GM19372 (cell line): ENCODE measurements around the gene RSPH10B.
"Not testable (repeated sequence)": the region's sequence is repeated elsewhere in the genome, so short reads cannot be mapped to it uniquely, and the experiment has no call there.

Source experiments
- ATAC-seq: cut with Tn5 transposase; IDR thresholded peaks from one replicate; pipeline ENCODE4 v1.9.1; 2021; ENCODE audit warnings: mild to moderate bottlenecking, low read depth, moderate library complexity; ENCODE audit not compliant: unreplicated experiment

RSPH10B gene

GRCh38 chr7:5970347-5970911 is at the start of gene RSPH10B:
TSS of gene RSPH10B (minus strand) at chr7:5970689. CDS start at chr7:5967116, 3,573 bp downstream.
- ATAC-seq, result not testable (repeated sequence)

- ATAC-seq, result no peak
Measured at GRCh38 chr7:6016653-6016966, 46.1 kb upstream of the RSPH10B start.

DNA sequence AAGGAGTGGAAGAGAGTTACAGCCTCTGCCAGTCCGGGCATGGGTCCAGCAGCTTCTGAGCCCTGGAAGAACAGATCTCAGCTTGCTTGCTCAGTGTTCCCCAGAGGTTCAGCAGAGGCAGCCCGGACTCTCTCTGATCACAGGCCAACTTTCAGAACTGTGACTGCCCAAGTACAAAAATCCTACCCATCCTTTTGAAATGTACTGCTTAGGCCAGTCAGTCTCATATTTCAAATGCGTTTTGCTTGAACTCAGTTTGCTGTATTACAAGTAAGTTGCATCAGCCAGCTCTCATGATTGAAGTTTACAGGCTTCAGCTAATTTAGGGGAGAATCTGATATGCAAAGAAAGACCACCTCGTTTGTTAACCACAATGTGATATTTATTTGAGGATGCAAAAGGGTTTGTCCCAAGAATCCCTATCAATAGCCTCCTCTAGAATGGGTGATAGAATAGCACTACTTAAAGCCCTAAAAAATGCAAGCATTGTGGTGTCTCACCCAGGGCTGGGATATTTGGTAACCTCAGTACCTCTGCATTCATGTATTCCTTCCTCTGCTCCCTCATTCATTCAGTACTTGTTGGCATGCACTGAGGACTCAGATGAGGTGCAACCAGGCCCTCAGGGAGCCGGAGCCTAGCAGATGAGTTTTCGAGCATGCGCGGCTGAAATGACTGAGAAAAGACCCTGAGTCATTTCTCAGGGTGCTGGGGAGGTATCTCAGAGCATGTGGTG is 45.6 kb upstream of the RSPH10B start:
- ATAC-seq, result no peak

GRCh38 chr7:6012355-6013104 is 42.0 kb upstream of the RSPH10B start:
- no peak for ATAC-seq

DNA sequence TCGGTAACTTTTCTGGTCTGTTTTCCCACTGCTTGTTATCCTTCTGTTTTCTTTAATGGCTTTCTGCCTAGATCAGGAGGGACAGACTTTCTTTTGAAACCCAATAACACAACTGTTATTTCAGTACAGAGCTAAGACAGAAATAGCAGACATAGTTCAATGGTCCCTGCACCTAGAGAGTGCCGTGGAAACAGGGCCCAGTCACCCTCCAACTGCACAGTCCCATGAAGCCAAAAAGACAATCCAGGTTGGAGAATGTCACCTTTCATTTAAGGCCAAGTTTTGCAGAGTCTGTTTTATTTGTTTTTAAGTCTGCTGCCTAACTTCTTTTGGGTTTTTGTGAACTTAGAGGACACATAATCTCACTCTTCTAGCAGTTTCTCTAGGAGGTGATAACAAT is 41.1 kb upstream of the RSPH10B start:
- no peak for ATAC-seq

DNA sequence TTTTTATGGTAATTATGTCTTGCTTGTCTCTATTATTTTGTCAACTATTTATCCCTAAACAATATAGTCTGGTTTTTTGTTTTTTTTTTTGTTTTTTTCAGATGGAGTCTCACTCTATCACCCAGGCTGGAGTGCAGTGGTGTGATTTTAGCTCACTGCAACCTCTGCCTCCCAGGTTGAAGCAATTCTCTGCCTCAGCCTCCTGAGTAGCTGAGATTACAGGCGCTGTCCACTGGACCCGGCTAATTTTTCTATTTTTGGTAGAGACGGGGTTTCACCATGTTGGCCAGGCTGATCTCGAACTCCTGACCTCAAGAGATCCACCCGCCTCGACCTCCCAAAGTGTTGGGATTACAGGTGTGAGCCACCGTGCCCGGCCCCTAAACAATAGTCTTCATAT is 39.9 kb upstream of the RSPH10B start:
- ATAC-seq, result not testable (repeated sequence)

DNA sequence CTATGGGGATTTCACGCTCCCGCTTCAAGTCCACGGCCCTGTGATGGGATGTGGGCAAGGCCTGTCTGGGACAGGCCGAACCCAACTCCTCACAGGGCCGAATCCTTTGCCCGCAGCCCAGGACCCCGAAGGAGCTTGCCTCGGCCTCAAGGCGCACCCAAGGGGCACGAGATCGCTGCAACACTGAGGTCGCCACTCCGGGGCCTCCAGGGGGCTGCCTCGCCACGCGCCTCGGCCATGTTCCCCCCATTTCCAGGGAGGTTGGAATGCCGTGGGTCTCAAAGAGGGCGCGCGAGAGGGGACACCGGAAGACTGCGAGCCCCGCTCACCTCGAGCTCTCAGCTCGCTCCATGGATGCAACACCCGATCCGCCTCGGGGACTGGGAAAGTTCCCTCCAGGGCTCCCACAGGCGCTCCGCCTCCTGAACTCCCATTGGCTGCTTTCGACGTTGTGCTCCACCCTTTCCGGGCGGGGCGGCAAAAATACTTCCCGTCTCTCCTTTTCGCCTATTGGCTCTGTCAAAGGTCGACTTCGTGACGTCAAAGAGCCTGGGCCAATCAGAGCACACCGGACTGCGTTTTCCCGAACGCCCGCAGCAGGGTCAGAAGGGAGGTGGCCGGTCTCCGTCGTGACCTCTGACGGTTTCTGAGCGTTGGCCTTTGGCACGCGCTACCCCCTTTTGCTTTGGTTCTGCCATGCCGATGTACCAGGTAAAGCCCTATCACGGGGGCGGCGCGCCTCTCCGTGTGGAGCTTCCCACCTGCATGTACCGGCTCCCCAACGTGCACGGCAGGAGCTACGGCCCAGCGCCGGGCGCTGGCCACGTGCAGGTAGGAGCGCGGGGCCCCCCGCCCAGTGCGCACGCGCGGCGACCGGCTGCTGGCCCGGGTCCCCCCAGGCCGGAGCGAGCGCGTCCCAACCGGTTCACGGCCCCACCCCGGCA is 38.5 kb upstream of the RSPH10B start, which contains the start of the genes AIMP2 and PMS2:
AIMP2 (plus strand) TSS at position 605 of the 944 bp plus-strand sequence; CDS start at position 697, 92 bp downstream.
PMS2 (minus strand) TSS at position 382 of the 944 bp plus-strand sequence; CDS start at position 352, 30 bp downstream.
- peak; percentile 94 for ATAC-seq

DNA sequence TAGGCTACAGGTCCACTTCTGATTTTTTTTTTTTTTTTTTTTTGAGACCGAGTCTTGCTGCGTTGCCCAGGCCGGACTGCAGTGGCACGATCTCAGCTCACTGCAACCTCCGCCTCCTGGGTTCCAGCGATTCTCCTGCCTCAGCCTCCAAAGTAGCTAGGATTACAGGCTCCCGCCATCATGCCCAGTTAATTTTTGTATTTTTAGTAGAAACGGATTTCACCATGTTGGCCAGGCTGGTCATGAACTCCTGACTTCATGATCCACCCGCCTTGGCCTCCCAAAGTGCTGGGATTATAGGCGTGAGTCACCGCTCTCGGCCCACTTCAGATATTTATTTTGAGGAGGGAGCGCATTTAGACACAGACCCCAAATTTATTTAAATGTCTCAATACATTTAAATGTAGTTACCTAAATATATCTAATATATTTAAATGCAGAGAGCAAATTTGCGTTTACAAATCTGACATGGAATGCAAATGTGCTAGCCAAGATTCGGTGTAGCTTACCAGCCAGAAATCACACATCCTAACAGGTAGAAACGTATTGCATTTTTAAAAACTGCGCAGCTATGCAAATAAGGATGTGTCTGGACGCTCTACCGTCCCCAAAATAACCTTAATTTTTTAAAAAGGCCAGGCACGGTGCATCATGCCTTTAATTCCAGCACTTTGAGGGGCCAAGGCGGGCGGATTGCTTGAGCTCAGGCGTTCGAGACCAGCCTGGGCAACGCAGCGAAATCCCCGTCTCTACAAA is 37.5 kb upstream of the RSPH10B start:
- ATAC-seq, result not testable (repeated sequence)

- ATAC-seq, result no peak
Measured at GRCh38 chr7:6007386-6007785, 36.9 kb upstream of the RSPH10B start.

GRCh38 chr7:5997210-5997808 is 26.8 kb upstream of the RSPH10B start:
- ATAC-seq, result no peak

- not testable (repeated sequence) for ATAC-seq
Measured at GRCh38 chr7:5987061-5987460, 16.6 kb upstream of the RSPH10B start.

DNA sequence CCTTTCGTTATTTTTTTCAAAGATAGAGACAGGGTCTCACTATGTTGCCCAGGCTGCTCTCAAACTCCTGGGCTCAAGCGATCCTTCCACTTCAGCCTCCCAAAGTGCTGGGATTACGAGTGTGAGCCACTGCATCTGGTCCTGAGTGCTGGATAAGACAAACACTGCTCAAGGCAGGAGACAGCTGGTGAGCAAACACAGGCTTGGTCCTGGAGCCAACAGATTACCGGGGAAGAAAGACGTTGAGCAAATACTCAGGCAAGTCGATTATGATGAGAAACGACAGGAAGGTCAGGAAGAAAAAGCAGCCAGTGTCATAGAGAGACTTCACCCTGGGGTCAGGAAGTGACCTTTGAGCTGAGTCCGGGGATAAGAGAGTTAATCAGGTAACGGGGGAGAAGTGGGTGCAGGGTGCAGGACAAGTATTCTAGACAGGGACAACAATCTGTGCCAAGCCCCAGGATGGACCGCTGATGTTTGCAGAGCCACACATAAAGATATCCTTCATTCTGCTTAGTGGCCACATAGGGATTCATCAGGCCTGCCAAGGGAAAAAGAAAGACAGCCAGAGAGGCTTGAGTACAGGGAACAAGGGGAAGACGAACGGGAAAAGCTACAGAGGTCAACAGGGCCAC is 9.3 kb upstream of the RSPH10B start:
- not testable (repeated sequence) for ATAC-seq

GRCh38 chr7:5973580-5973979 is 3.1 kb upstream of the RSPH10B start:
- ATAC-seq, result not testable (repeated sequence)

- not testable (repeated sequence) for ATAC-seq
Measured at GRCh38 chr7:5963810-5964209, 6.7 kb downstream of the RSPH10B start.

- ATAC-seq, result not testable (repeated sequence)
Measured at GRCh38 chr7:5963205-5963604, 7.3 kb downstream of the RSPH10B start.

DNA sequence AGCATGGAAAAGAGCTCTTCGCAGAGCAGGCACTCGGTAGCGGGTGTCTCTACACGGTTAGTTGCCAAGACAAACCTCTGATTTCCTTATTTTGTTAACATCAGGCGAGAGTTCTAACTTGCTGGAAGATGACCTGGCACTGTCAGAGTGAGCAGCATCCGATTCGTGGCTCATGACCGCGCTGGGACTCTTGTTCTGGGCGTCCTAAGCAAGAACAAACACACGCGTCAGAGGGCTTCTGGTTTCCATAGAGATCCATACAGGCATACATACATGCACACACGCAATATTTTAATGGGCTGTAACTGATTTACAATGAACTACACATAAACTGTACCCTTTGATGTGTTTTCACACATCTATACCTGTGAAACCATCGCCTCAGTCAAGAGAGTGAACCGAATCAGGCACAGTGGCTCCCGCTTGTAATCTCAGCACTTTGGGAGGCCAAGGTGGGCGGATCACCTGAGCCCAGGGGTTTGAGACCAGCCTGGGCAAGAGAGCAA is 35.5 kb downstream of the RSPH10B start:
- not testable (repeated sequence) for ATAC-seq

- ATAC-seq, result not testable (repeated sequence)
Measured at GRCh38 chr7:5931905-5932644, 38.4 kb downstream of the RSPH10B start.

DNA sequence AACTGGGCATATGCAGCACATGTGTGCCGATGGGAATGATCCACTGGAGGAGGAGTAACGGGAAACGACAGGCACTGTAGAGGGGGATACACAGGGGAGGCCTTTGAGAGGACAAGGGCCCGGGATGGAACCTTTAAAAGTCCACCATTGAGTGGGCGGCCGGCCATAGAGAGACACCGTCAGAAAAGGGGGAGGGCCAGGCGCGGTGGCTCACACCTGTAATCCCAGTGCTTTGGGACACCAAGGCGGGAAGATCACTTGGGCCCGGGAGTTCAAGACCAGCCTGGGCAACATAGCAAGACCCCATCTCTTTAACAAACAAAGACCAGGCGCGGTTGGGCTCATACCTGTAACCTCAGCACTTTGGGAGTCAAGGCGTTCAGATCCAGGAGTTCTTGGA is 39.2 kb downstream of the RSPH10B start:
- not testable (repeated sequence) for ATAC-seq
